HG03460 (cell line): Measurements from ENCODE around the gene XIAP.

Source experiments
- ATAC-seq: cut with Tn5 transposase; IDR thresholded peaks from one replicate; pipeline ENCODE4 v1.9.1; 2021; ENCODE audit not compliant: unreplicated experiment

Gene XIAP

DNA sequence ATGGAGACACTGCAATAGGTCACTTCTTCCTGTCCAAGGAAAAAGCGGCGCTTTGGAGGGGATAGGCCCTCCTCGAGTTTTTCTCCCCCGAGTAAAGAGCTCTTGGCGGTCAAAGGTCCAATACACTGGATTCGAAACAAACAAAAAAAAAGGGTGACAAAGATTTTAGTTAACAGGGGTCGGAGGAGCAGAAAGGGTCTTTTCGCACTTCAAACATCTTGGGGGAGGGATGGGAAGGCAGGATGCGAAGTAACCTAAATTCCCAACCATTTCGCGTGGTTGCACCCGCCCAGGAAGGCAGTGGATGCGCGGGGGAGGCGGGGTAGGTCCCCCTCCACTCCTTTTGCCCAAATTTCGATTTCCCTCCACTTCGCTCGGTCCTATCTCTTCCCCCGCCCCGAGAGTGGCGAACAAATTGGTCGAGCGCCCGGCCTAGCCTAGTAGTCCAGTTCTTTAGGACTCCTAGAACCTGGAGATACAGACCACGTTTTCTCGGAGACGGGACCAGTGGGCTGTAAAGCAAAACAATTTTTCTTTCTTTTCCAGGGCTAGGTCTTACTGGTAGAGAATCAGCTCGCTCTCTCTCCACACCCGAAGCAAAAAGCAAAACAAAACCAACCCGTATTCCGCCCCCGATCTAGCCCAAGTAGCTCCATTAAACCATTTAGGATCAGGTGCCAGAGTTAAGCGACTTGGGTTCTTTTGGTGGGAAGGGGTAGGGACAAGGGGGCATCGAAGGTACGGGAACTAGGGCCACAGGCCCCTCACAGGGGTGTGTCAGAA lies 99.6 kb downstream of the XIAP start:
- ATAC-seq: no peak

DNA sequence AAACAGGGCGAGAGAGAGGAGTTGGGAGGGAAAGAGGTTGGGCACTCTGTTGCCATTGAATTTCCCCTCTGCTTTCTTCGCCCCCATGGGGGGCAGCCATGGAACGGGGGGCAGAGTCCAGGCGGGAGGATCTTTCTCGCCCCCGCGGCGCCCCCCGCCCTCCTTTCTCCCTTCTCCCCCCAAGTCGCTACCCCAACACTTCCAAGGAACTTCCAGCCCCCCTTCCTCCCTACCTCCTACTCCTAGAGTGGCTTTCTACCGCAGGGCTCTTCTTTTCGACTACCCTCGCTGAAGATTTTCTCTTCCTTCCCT lies 101.1 kb downstream of the XIAP start:
- no peak for ATAC-seq

GRCh38 chrX:123961268-123962005 lies 101.6 kb downstream of the XIAP start, which contains the start of gene STAG2:
Gene STAG2 (plus strand): TSS chrX:123961706. CDS start chrX:124022628, 60,922 bp downstream.
- no peak for ATAC-seq

DNA sequence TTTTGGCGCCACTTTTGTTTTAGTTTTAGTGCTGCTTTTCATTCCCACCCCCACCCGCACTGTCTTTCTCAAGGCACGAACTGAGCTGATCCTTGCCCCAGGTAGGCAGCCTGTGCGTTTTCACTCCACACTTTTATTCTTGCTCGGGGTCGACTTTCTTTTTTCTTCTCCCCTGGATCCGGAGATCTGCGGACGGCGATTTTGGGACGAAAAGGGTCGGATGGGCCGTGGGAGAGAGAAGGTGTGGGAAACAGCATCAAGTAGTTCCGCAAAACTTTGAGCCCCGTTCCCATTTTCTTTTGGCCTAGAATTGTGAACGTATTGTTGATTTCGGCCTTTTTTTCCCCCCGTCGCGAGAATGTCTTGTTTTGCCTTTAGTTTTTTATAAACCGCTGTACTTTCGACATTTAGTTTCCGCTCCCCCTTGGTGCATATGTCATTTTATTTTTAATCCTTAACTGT lies 102.2 kb downstream of the XIAP start:
- ATAC-seq: no peak

DNA sequence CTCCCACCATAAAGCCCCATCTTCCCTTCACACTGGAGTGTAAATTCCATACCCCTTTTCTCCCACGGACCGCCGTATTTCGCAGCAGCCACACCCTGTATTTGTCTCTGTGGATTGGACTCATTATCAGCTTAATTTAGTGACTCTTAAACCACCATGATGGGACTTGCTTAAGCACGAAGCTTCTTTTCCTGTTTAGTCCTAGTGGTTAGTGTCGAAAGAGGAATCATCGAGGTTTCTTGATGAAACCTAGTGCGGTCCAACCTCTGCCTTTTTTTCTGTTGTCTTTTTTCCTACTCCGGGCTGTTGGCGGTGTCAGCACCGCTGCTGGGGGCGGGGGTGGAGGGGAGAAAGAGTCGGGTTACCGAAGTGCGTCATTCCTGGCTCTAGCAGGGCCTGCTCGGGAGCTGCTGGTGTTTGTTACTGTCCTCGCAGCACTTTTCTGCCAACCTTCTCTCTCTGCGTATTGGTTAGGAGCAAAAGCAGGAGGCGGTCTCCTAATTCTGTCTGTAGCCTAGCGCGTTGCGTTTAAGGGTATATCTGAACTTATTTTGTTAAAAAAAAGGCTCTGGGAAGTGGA lies 103.0 kb downstream of the XIAP start:
- peak; percentile 51 for ATAC-seq
